ENCODE data around the gene ZNF507. TPM values are rescaled to one million over a fixed set of nuclear protein-coding genes. Genes with fewer than 3 reads are reported as not detected.

The ZNF507 gene
- total RNA-seq, 1 experiment from 2014 or later: 31.1 TPM

DNA sequence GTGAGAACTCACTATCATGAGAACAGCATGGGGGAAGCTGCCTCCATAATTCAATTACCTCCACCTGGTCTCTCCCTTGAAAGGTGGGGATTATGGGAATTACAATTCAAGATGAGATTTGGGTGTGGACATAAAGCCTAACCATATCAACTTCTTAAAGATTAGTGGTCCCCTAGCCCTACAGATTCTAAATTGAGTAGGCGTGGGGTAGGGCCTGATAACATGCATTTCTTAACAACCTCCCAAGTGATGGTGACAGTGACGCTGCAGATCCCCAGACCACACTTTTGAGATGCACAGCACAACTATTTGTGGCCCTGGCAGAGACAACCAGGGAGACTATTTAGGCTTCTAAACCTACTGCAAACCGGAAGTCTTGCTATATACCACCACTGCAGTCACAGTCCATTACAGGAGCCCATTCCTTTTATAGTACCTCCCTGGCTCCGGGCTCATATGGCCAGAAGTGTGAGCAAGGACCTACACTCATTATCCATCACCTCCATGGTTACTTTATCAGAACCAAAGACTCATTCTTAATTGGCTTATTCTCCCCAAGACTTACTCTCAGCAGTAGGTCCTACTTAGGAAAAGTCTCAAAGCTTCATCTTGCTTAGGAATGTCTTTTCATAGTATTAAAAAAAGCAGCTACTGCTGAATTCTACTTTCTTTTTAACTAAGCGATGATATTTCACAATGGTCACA lies 58.0 kb downstream of the ZNF507 start:
- no peak overlapping the region for H4K5ac ChIP-seq (ENCODE audit: insufficient read length, low read depth, low read length)
- peak overlapping the region; percentile 37 for H3K4me2 ChIP-seq (ENCODE audit: insufficient read depth, insufficient read length, low read length)
- H2AK5ac ChIP-seq (ENCODE audit: insufficient read length, low read length): no peak overlapping the region
- Mint-ChIP-seq H3K27ac (peak overlapping the region in 2 of 3 experiments; percentile 39 to 90; a peak in 2 of 7 replicates), H3K27me3 (ENCODE audit: low read depth) (no peaks in the 10 kb centered on the region), H3K4me3 (peak overlapping the region; percentile 82 to 88), H3K36me3 (ENCODE audit: insufficient read depth in 1 of 3, low read depth in 3 of 3) (peaks cover 7 to 11% (median 10%) of the 10 kb centered on the region in 3 experiments), H3K4me1 (peaks cover 30 to 31% of the 10 kb centered on the region in 2 experiments), H3K9me3 (no peaks in the 10 kb centered on the region)
- no peak overlapping the region for H2BK5ac ChIP-seq (ENCODE audit: insufficient read length, low read length)
- no CpG with 5 or more reads among the region's 5 CpGs for WGBS (ENCODE audit: extremely low coverage, insufficient read length, low lambda C conversion rate)
- H3K27ac ChIP-seq (ENCODE audit: insufficient read length, low read depth, low read length): no peak overlapping the region
- H3K23me2 ChIP-seq (ENCODE audit: insufficient read length, low read depth, low read length, poor library complexity, severe bottlenecking): peaks cover 8% of the 10 kb centered on the region
- TF ChIP-seq, protein P1, sequence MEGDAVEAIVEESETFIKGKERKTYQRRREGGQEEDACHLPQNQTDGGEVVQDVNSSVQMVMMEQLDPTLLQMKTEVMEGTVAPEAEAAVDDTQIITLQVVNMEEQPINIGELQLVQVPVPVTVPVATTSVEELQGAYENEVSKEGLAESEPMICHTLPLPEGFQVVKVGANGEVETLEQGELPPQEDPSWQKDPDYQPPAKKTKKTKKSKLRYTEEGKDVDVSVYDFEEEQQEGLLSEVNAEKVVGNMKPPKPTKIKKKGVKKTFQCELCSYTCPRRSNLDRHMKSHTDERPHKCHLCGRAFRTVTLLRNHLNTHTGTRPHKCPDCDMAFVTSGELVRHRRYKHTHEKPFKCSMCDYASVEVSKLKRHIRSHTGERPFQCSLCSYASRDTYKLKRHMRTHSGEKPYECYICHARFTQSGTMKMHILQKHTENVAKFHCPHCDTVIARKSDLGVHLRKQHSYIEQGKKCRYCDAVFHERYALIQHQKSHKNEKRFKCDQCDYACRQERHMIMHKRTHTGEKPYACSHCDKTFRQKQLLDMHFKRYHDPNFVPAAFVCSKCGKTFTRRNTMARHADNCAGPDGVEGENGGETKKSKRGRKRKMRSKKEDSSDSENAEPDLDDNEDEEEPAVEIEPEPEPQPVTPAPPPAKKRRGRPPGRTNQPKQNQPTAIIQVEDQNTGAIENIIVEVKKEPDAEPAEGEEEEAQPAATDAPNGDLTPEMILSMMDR (conservative IDR thresholded peaks at IDR 0.05): no peak
- no peak overlapping the region for H3T11ph ChIP-seq (ENCODE audit: low read length)
- no peak overlapping the region for H2AFZ ChIP-seq (ENCODE audit: low read length)
- H3K79me2 ChIP-seq (ENCODE audit: insufficient read depth, low read length): peaks cover 5% of the 10 kb centered on the region; the same call in 1 of the 2 replicates
- no peak overlapping the region for H2BK20ac ChIP-seq (ENCODE audit: low read depth, low read length, poor library complexity, severe bottlenecking)
- peaks cover 7% of the 10 kb centered on the region; the same call in 1 of the 2 replicates for H3K4me1 ChIP-seq (ENCODE audit: insufficient read depth, low read length)
- H3K14ac ChIP-seq (ENCODE audit: insufficient read depth, low read length): no peak overlapping the region
- no peaks in the 10 kb centered on the region for H3K27me3 ChIP-seq (ENCODE audit: insufficient read depth, low read length)
- no peaks in the 10 kb centered on the region for H3K9me3 ChIP-seq (ENCODE audit: control insufficient read depth, low read depth, low read length)
- H3K18ac ChIP-seq (ENCODE audit: insufficient read length, low read depth, low read length): no peak overlapping the region
- H3K4ac ChIP-seq (ENCODE audit: low read depth, low read length): no peak overlapping the region
- H4K20me1 ChIP-seq (ENCODE audit: control insufficient read depth, insufficient read depth, insufficient read length): no peaks in the 10 kb centered on the region
- DNase-seq: no peak
- no peak overlapping the region for H3K9ac ChIP-seq (ENCODE audit: extremely low read depth, insufficient read length, low read length)
- peaks cover 5% of the 10 kb centered on the region for H3K79me1 ChIP-seq (ENCODE audit: insufficient read depth, low read depth, low read length, poor library complexity, severe bottlenecking)
- H4K91ac ChIP-seq (ENCODE audit: insufficient read length, low read depth, low read length): no peak overlapping the region
- H3K56ac ChIP-seq (ENCODE audit: insufficient read length, low read depth, low read length): no peak overlapping the region
- H3K23ac ChIP-seq (ENCODE audit: insufficient read length, low read depth, low read length): no peak overlapping the region
- no peak overlapping the region for H2BK12ac ChIP-seq (ENCODE audit: insufficient read length, low read depth, low read length)
- no peak overlapping the region for H2BK120ac ChIP-seq (ENCODE audit: low read depth, low read length, poor library complexity, severe bottlenecking)
- H4K8ac ChIP-seq (replicated peaks; ENCODE audit: insufficient read length, low read depth, low read length): no peak overlapping the region
- no peak overlapping the region for H2BK15ac ChIP-seq (ENCODE audit: low read depth, low read length)

Measured in H9 (cell line).